ENCODE results near the gene C11orf68.
"Not testable (repeated sequence)": the region's sequence is repeated elsewhere in the genome, so short reads cannot be mapped to it uniquely, and the experiment has no call there.

C11orf68 gene

DNA sequence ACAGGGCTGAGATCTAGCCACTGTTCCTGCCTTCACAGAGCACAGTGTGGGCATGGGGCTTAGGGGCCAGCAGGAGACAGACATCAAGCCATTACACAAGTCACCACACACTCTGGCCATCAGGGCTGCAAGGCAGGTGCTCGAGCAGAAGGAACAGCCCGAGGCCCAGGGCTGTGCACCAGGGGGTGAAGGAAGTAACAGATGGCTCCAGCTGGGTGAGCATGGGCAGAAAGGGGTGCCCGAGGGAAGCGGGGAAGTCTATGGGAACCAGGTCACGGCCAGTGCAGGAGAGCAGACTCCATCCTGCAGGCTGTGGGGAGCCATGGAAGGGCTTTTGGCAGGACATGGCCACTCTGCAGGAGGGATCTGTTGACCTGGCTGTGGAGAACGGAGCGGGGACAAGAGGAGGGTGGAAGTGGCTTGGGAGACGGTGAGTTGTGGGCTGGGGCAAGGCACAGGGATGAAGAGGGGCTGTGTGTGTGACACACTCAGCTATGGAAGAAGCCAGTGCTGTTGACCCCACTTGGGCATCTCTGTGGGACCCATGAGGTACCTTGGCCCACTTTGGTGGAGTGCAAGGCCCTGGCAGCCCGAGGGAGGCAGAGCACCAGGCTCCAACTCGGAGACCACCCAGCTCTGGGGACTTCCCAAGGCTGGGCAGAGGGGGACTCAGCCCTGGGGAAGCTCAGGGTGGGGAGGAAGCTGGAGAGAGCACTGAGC lies 3.6 kb downstream of the C11orf68 start:
- no peak for DNase-seq (ENCODE audit: low read depth in 2 of 2)

DNA sequence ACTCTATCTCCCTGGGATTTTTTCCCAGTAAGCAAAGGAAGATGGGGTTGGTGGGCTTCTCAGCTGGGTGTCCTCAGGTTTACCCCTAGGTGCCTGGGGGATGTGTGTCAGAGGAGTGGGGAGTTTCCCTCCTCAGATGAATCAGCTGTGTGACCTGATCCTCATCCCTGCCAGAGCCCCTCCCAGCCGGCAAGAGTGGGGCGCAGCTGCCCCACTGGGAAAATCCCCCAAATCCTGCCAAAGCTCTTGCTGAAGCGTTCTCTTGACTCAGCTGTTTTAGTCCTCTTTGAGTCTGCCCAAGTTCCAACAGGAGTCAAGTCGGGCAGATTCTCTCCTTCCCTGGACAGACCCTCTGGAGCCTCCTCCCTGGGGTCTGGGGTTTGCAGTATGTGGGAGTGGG lies 6.0 kb downstream of the C11orf68 start:
- DNase-seq (ENCODE audit: low read depth in 2 of 2), result no peak

DNA sequence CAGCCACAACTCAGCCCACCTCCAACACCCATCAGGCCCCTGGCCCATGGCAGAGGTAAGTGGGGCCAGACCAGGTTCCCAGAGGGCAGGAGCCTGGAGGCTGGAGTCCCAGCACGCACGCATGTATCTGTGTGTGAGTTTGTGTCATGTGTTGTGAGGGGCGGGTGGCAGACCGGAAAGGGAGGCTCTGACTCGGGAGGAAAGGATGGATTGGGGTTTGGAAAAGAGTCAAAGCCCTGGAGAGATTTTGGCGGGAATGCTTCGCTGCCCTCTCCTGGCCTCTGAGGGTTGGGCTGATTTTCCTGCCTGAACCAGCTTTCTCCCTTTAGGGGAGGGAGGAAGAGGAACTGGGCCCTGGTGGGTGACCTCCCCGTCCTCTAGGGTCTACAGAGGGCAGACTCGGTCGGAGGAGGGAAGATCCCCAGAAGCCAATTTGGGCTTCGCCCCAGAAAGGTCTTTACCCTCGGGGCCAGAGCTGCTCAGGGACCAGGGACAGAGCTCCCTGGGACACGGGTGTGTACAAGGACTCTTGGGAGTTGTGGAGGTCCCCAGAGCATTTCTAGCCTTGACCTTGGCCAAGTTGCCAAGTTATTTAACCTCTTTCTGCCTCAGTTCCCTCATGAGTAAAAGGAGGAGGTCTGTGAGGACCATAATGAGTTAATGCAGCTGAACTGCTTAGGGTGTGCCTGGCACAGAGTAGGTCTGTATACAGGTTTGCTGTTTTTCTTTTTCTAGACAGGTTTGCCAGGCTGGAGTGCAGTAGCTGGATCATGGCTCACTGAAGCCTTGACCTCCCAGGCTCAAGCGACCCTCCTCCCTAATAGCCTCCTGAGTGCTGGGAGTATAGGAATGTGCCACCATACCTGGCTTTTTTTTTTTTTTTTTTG lies 6.9 kb downstream of the C11orf68 start:
- DNase-seq (ENCODE audit: low read depth in 2 of 2), result no peak

DNA sequence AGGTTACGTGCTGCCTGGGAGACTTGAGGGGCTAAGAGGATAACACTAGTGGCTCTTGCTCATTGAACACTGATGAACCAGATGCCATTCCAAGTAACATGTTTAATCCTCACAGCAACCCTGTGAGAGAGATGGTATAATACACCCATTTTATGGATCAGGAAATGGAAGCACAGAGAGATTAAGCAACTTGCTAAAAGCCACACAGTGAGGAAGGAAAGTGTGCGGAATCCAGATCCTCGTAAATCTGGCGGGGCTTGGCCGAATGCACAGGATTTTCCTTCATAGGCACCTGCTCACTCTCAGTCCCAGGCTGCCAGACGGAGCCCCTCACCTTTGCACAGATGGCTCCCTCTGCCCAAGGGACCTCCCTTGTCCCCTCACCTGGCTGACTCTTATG lies 11.0 kb downstream of the C11orf68 start:
- DNase-seq (ENCODE audit: low read depth in 2 of 2), result no peak

GRCh38 chr11:65906602-65907001 lies 12.3 kb downstream of the C11orf68 start:
- DNase-seq (ENCODE audit: low read depth in 2 of 2), result no peak

DNA sequence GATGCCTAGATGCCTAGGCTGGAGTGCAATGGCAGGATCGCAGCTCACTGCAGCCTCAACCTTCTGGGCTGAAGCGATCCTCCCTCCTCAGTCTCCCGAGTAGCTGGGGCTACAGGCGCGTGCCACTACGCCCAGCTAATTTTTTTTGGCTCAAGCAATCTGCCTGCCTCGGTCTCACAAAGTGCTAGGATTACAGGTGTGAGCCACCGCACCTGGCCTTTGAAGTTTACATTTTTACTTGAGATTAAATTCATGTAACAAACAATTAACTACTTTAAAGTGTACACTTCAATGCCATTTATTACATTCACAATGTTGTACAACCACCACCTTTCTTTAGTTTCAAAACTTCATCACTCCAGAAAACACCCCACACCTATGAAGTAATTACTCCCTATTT lies 15.1 kb downstream of the C11orf68 start:
- no peak for DNase-seq (ENCODE audit: low read depth in 2 of 2)

DNA sequence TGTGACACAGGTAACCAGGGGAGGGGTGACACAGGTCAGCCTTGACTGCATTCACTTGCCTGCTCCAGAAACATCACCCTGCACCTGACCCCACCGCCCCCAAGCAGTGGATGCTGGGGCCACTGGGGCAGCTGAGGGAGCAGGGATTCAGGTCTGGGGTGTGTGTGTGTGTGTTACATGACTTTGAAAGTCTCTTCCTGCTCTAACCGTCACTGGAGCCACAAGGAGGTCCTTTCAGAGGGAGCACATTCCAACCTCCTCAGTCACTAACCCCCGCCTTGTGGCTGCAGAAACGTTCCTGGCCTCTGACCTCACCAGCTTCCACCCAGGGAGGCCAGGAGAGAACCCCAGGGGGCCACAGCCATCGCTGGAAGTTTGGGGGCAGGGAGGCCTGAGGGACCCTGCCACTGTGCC lies 15.8 kb downstream of the C11orf68 start:
- no peak for DNase-seq (ENCODE audit: low read depth in 2 of 2)

DNA sequence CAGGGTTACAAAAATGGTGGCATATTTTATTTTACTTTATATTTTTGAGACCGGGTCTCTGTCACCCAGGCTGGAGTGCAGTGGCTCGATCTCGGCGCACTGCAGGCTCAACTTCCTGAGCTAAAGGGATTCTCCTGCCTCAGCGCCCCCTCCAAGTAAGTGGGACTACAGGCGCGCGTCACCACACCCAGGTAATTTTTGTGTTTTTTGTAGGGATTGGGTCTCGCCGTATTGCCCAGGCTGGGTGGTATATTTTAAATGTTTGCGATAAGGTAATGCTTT lies 18.0 kb downstream of the C11orf68 start:
- no peak for DNase-seq (ENCODE audit: low read depth in 2 of 2)

- DNase-seq (ENCODE audit: low read depth in 2 of 2), result peak; percentile 83 to 93
Observed at GRCh38 chr11:65900125-65900898, 18.6 kb downstream of the C11orf68 start, which contains the start of gene FOSL1. Gene FOSL1, minus strand, starts transcription at chr11:65900388. Its CDS starts 49 bp downstream, at chr11:65900339.

DNA sequence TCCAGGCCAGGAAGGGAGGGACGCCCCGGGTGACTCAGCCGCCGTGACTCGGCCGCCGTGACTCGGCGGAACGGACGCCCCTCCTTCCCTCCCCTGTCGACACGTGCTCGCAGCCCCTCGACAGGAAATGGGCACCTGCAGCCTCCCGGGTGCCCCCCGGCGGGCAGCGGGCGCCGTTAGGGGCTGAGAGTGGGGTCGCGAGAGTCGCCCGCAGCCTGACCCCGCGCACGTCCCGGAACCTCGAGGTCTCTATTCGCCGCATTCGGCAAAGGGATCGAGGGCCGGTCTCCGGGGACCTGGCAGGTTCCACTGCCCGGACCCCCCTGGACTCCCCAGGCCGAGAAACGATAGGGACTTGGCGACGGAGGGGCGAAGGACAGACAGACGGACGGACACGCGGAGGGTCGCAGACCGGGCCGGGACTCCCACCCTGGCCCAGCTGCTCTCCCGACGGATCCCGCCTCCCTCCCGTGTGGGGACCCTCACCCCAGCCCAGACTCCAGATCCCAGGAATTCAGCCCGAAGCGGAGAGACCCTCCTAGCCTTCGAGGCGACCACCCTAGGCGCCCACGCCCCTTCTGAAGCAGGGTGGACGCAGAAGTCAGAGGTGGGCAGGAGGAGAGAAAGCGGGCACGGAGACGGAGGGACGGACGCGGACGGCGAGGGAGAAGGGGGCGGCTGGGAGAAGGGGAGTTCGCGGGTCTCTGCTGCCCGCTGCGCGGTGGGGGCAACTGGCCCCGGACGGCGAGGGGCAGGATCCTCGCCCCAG lies 19.3 kb downstream of the C11orf68 start:
- peak; percentile 63 to 71 for DNase-seq (ENCODE audit: low read depth in 2 of 2)

- DNase-seq (ENCODE audit: low read depth in 2 of 2), result no peak
Observed at GRCh38 chr11:65898656-65899355, 20.1 kb downstream of the C11orf68 start.

DNA sequence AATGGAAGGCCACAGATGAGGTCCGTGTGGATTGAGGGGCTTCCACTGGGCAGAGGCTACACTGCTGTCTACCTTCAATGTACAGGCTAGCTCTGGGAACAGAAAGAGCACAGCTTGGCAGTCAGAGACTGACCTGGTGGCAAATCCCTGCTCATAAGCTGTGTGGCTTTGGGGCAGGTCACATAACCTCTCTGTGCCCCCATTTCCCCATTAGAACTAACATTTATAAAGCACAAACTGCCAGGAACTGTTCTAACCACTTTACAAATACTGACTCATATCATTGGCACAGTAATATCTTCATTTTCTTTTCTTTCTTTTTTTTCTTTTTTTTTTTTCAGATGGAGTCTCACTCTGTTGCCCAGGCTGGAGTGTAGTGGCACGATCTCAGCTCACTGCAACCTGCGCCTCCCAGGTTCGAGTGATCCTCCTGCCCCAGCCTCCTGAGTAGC lies 21.8 kb downstream of the C11orf68 start:
- DNase-seq (ENCODE audit: low read depth in 2 of 2), result no peak

GRCh38 chr11:65896034-65896999 lies 22.5 kb downstream of the C11orf68 start:
- no peak for DNase-seq (ENCODE audit: low read depth in 2 of 2)

- DNase-seq (ENCODE audit: low read depth in 2 of 2), result no peak
Observed at GRCh38 chr11:65895482-65895981, 23.3 kb downstream of the C11orf68 start.

DNA sequence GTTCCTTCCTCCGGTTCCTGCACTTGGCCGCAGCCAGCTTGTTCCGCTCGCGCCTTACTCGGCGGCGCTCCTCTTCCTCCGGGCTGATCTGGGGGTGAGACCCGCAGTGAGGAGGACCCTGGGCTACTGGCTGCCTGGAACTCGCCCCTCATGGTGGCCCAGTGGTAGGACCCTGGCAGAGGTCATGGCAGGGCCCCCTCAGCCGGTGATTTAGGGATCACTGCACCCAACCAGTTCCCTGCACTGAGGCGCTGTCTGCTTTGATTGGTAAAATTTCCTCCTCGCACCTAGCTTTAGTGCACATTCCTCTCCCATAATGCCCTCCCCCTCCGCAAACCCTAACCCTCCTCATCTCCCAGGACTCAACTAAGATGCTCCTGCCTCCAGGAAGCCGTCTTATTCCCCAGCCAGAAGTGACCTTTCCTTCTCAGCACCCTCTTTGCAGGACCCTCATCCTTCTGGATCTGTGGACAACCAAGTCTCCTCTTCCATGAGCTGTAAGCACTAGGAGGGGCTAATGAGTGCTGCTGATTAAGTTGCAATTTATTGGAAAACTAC lies 24.7 kb downstream of the C11orf68 start:
- DNase-seq (ENCODE audit: low read depth in 2 of 2), result no peak

GRCh38 chr11:65892661-65893317 lies 26.1 kb downstream of the C11orf68 start:
- no peak for DNase-seq (ENCODE audit: low read depth in 2 of 2)

- DNase-seq (ENCODE audit: low read depth in 2 of 2), result not testable (repeated sequence)
Observed at GRCh38 chr11:65892137-65892540, 26.7 kb downstream of the C11orf68 start.
